ENCODE data around the gene METAP1D.
"Not testable (repeated sequence)": the region's sequence is repeated elsewhere in the genome, so short reads cannot be mapped to it uniquely, and the experiment has no call there.

METAP1D gene

GRCh38 chr2:171966235-171966634 lies 33.5 kb upstream of the METAP1D start:
- no peaks in the 10 kb centered on the region for H3K36me3 ChIP-seq (ENCODE audit: control insufficient read depth, insufficient read depth, low read length)

GRCh38 chr2:171966688-171967087 lies 33.1 kb upstream of the METAP1D start:
- Histone ChIP-seq H3K9me3 (ENCODE audit: control insufficient read depth, insufficient read depth, low read length) (no peaks in the 10 kb centered on the region), H3K27me3 (ENCODE audit: control insufficient read depth, insufficient read depth, low read length) (no peaks in the 10 kb centered on the region), H3K9ac (ENCODE audit: low read depth, low read length) (no peak overlapping the region), H3K4me3 (ENCODE audit: low read depth, low read length) (no peak overlapping the region), H3K4me1 (ENCODE audit: control insufficient read depth, insufficient read depth, low read length) (no peaks in the 10 kb centered on the region), H3K36me3 (ENCODE audit: control insufficient read depth, insufficient read depth, low read length) (peaks cover under 1% of the 10 kb centered on the region)

More at GRCh38 chr2:171966235-171966634, 33.5 kb upstream of the METAP1D start:
- Histone ChIP-seq H3K4me3 (ENCODE audit: low read depth, low read length) (no peak overlapping the region), H3K4me1 (ENCODE audit: control insufficient read depth, insufficient read depth, low read length) (no peaks in the 10 kb centered on the region), H3K9me3 (ENCODE audit: control insufficient read depth, insufficient read depth, low read length) (no peaks in the 10 kb centered on the region), H3K27me3 (ENCODE audit: control insufficient read depth, insufficient read depth, low read length) (no peaks in the 10 kb centered on the region), H3K9ac (ENCODE audit: low read depth, low read length) (no peak overlapping the region)

GRCh38 chr2:171968509-171968908 lies 31.2 kb upstream of the METAP1D start:
- Histone ChIP-seq H3K36me3 (ENCODE audit: control insufficient read depth, insufficient read depth, low read length) (peaks cover 3% of the 10 kb centered on the region), H3K9me3 (ENCODE audit: control insufficient read depth, insufficient read depth, low read length) (no peaks in the 10 kb centered on the region)

GRCh38 chr2:171972329-171972982 lies 27.3 kb upstream of the METAP1D start:
- no peak overlapping the region for H3K9ac ChIP-seq (ENCODE audit: low read depth, low read length)
- no peaks in the 10 kb centered on the region for H3K4me1 ChIP-seq (ENCODE audit: control insufficient read depth, insufficient read depth, low read length)
- H3K9me3 ChIP-seq (ENCODE audit: control insufficient read depth, insufficient read depth, low read length), result no peaks in the 10 kb centered on the region
- H3K4me3 ChIP-seq (ENCODE audit: low read depth, low read length), result no peak overlapping the region
- H3K27me3 ChIP-seq (ENCODE audit: control insufficient read depth, insufficient read depth, low read length), result no peaks in the 10 kb centered on the region
- peaks cover 3% of the 10 kb centered on the region for H3K36me3 ChIP-seq (ENCODE audit: control insufficient read depth, insufficient read depth, low read length)

More at GRCh38 chr2:171968509-171968908, 31.2 kb upstream of the METAP1D start:
- H3K4me1 ChIP-seq (ENCODE audit: control insufficient read depth, insufficient read depth, low read length), result no peaks in the 10 kb centered on the region
- H3K9ac ChIP-seq (ENCODE audit: low read depth, low read length), result no peak overlapping the region
- H3K4me3 ChIP-seq (ENCODE audit: low read depth, low read length), result no peak overlapping the region
- no peaks in the 10 kb centered on the region for H3K27me3 ChIP-seq (ENCODE audit: control insufficient read depth, insufficient read depth, low read length)

- Histone ChIP-seq H3K27me3 (ENCODE audit: control insufficient read depth, insufficient read depth, low read length) (no peaks in the 10 kb centered on the region), H3K9ac (ENCODE audit: low read depth, low read length) (no peak overlapping the region), H3K4me3 (ENCODE audit: low read depth, low read length) (no peak overlapping the region), H3K4me1 (ENCODE audit: control insufficient read depth, insufficient read depth, low read length) (no peaks in the 10 kb centered on the region), H3K9me3 (ENCODE audit: control insufficient read depth, insufficient read depth, low read length) (no peaks in the 10 kb centered on the region), H3K36me3 (ENCODE audit: control insufficient read depth, insufficient read depth, low read length) (peaks cover 2% of the 10 kb centered on the region)
These were observed 20.6 kb upstream of the METAP1D start for GRCh38 chr2:171979103-171979502.

GRCh38 chr2:171983924-171984323 lies 15.8 kb upstream of the METAP1D start:
- H3K27me3 ChIP-seq (ENCODE audit: control insufficient read depth, insufficient read depth, low read length); H3K36me3 ChIP-seq (ENCODE audit: control insufficient read depth, insufficient read depth, low read length); H3K4me1 ChIP-seq (ENCODE audit: control insufficient read depth, insufficient read depth, low read length); H3K9ac ChIP-seq (ENCODE audit: low read depth, low read length); H3K4me3 ChIP-seq (ENCODE audit: low read depth, low read length); H3K9me3 ChIP-seq (ENCODE audit: control insufficient read depth, insufficient read depth, low read length): not testable (repeated sequence)

- H3K9me3 ChIP-seq (ENCODE audit: control insufficient read depth, insufficient read depth, low read length), result no peaks in the 10 kb centered on the region
- H3K4me3 ChIP-seq (ENCODE audit: low read depth, low read length), result no peak overlapping the region
- no peaks in the 10 kb centered on the region for H3K4me1 ChIP-seq (ENCODE audit: control insufficient read depth, insufficient read depth, low read length)
- no peaks in the 10 kb centered on the region for H3K36me3 ChIP-seq (ENCODE audit: control insufficient read depth, insufficient read depth, low read length)
- no peaks in the 10 kb centered on the region for H3K27me3 ChIP-seq (ENCODE audit: control insufficient read depth, insufficient read depth, low read length)
- H3K9ac ChIP-seq (ENCODE audit: low read depth, low read length), result no peak overlapping the region
These were observed 14.7 kb upstream of the METAP1D start for GRCh38 chr2:171985076-171985475.

GRCh38 chr2:171986778-171987177 lies 13.0 kb upstream of the METAP1D start:
- Histone ChIP-seq H3K36me3 (ENCODE audit: control insufficient read depth, insufficient read depth, low read length) (no peaks in the 10 kb centered on the region), H3K9ac (ENCODE audit: low read depth, low read length) (no peak overlapping the region), H3K4me1 (ENCODE audit: control insufficient read depth, insufficient read depth, low read length) (no peaks in the 10 kb centered on the region), H3K27me3 (ENCODE audit: control insufficient read depth, insufficient read depth, low read length) (no peaks in the 10 kb centered on the region), H3K9me3 (ENCODE audit: control insufficient read depth, insufficient read depth, low read length) (no peaks in the 10 kb centered on the region), H3K4me3 (ENCODE audit: low read depth, low read length) (no peak overlapping the region)

- H3K36me3 ChIP-seq (ENCODE audit: control insufficient read depth, insufficient read depth, low read length), result no peaks in the 10 kb centered on the region
- H3K4me3 ChIP-seq (ENCODE audit: low read depth, low read length), result no peak overlapping the region
- H3K9ac ChIP-seq (ENCODE audit: low read depth, low read length), result no peak overlapping the region
- H3K9me3 ChIP-seq (ENCODE audit: control insufficient read depth, insufficient read depth, low read length), result no peaks in the 10 kb centered on the region
- H3K4me1 ChIP-seq (ENCODE audit: control insufficient read depth, insufficient read depth, low read length), result no peaks in the 10 kb centered on the region
- H3K27me3 ChIP-seq (ENCODE audit: control insufficient read depth, insufficient read depth, low read length), result no peaks in the 10 kb centered on the region
These were observed 8.7 kb upstream of the METAP1D start for GRCh38 chr2:171991027-171991426.

GRCh38 chr2:171995586-171995985 lies 4.2 kb upstream of the METAP1D start:
- no peaks in the 10 kb centered on the region for H3K4me1 ChIP-seq (ENCODE audit: control insufficient read depth, insufficient read depth, low read length)
- H3K4me3 ChIP-seq (ENCODE audit: low read depth, low read length), result no peak overlapping the region
- peaks cover 17% of the 10 kb centered on the region for H3K27me3 ChIP-seq (ENCODE audit: control insufficient read depth, insufficient read depth, low read length)
- H3K36me3 ChIP-seq (ENCODE audit: control insufficient read depth, insufficient read depth, low read length), result no peaks in the 10 kb centered on the region
- no peak overlapping the region for H3K9ac ChIP-seq (ENCODE audit: low read depth, low read length)
- no peaks in the 10 kb centered on the region for H3K9me3 ChIP-seq (ENCODE audit: control insufficient read depth, insufficient read depth, low read length)

GRCh38 chr2:171996021-171996420 lies 3.7 kb upstream of the METAP1D start:
- H3K4me1 ChIP-seq (ENCODE audit: control insufficient read depth, insufficient read depth, low read length), result no peaks in the 10 kb centered on the region
- H3K36me3 ChIP-seq (ENCODE audit: control insufficient read depth, insufficient read depth, low read length), result no peaks in the 10 kb centered on the region
- no peak overlapping the region for H3K4me3 ChIP-seq (ENCODE audit: low read depth, low read length)
- no peak overlapping the region for H3K9ac ChIP-seq (ENCODE audit: low read depth, low read length)
- H3K9me3 ChIP-seq (ENCODE audit: control insufficient read depth, insufficient read depth, low read length), result no peaks in the 10 kb centered on the region
- peaks cover 17% of the 10 kb centered on the region for H3K27me3 ChIP-seq (ENCODE audit: control insufficient read depth, insufficient read depth, low read length)

- not testable (repeated sequence) for H3K36me3 ChIP-seq (ENCODE audit: control insufficient read depth, insufficient read depth, low read length); H3K9ac ChIP-seq (ENCODE audit: low read depth, low read length); H3K9me3 ChIP-seq (ENCODE audit: control insufficient read depth, insufficient read depth, low read length); H3K4me3 ChIP-seq (ENCODE audit: low read depth, low read length); H3K4me1 ChIP-seq (ENCODE audit: control insufficient read depth, insufficient read depth, low read length)
- peaks cover 17% of the 10 kb centered on the region for H3K27me3 ChIP-seq (ENCODE audit: control insufficient read depth, insufficient read depth, low read length)
These were observed 2.7 kb upstream of the METAP1D start for GRCh38 chr2:171997031-171997430.
